PC-9 (cell line): Measurements from ENCODE around the gene ID1. TPM values are rescaled to one million over a fixed set of nuclear protein-coding genes. Genes with fewer than 3 reads are reported as not detected.

ENCODE experiments used
- BruUV-seq: library from RNA; stranded (reverse); fragments of 400-500 nt; replicated peaks from 2 replicates; lab custom pipeline; 2021; lab: Mats Ljungman, UMichigan
- CTCF ChIA-PET: fragments of 300-600 bp; sonication (Branson Sonifier 250); formaldehyde crosslinking; loops from one replicate; lab custom pipeline; 2022; ENCODE audit warnings: antibody characterized with exemption; lab: Charles Lee
- POLR2A ChIA-PET: fragments of 300-600 bp; sonication (Branson Sonifier 250); formaldehyde crosslinking; loops from one replicate; lab custom pipeline; 2022; ENCODE audit warnings: antibody characterized with exemption; ENCODE audit not compliant: unreplicated experiment; lab: Charles Lee
- DNase-seq, 2 experiments: peaks; one replicate each; pipeline versions ENCODE4 v3.0.0 to v3.0.0-alpha.2; 2015 to 2022; ENCODE audit warnings: mixed read lengths in 1 of 2
- H2AFZ ChIP-seq: fragments of 200-600 bp; sonication (generic); 2 replicates; pipeline ENCODE4 v1.8.1; 2017; ENCODE audit warnings: antibody characterized with exemption
- H3F3A ChIP-seq: fragments of 200-600 bp; sonication (generic); 2 replicates; pipeline ENCODE4 v1.8.1; 2017; ENCODE audit warnings: antibody characterized with exemption, mild to moderate bottlenecking, low read depth; ENCODE audit not compliant: insufficient read depth
- H3K27ac ChIP-seq: fragments of 200-600 bp; sonication (generic); 2 replicates; pipeline ENCODE4 v1.6.1; 2016; ENCODE audit warnings: mixed run types
- H3K27me3 ChIP-seq: fragments of 200-600 bp; sonication (generic); 2 replicates; pipeline ENCODE4 v1.6.1; 2016; ENCODE audit warnings: low read depth, mixed run types; ENCODE audit not compliant: insufficient read depth
- H3K36me3 ChIP-seq: fragments of 200-600 bp; sonication (generic); 2 replicates; pipeline ENCODE4 v1.6.1; 2016; ENCODE audit warnings: low read depth, mixed run types
- H3K4me1 ChIP-seq: fragments of 200-600 bp; sonication (generic); replicated peaks from 2 replicates; pipeline ENCODE4 v1.6.1; 2016; ENCODE audit warnings: mixed run types; ENCODE audit not compliant: insufficient read depth
- H3K4me2 ChIP-seq: fragments of 200-600 bp; sonication (generic); 2 replicates; pipeline ENCODE4 v1.6.1; 2017; ENCODE audit warnings: mixed run types
- H3K4me3 ChIP-seq: fragments of 200-600 bp; sonication (generic); 2 replicates; pipeline ENCODE4 v1.6.1; 2016; ENCODE audit warnings: mixed run types
- H3K79me2 ChIP-seq: fragments of 200-600 bp; sonication (generic); 2 replicates; pipeline ENCODE4 v1.6.1; 2017; ENCODE audit warnings: low read depth, mixed run types
- H3K9me2 ChIP-seq: fragments of 200-600 bp; sonication (generic); 2 replicates; pipeline ENCODE4 v1.8.1; 2017; ENCODE audit warnings: mild to moderate bottlenecking; ENCODE audit not compliant: insufficient read depth
- H3K9me3 ChIP-seq: fragments of 200-600 bp; sonication (generic); 2 replicates; pipeline ENCODE4 v1.8.1; 2016; ENCODE audit warnings: low read depth; ENCODE audit not compliant: insufficient read depth
- H4K20me1 ChIP-seq: fragments of 200-600 bp; sonication (generic); 2 replicates; pipeline ENCODE4 v1.8.1; 2017; ENCODE audit not compliant: insufficient read depth
- CTCF ChIP-seq: fragments of 200-600 bp; sonication (generic); conservative IDR thresholded peaks from 2 replicates; pipeline ENCODE4 v1.6.1; 2017; ENCODE audit warnings: mixed run types, antibody characterized with exemption, mild to moderate bottlenecking, moderate library complexity
- EZH2 ChIP-seq: fragments of 200-600 bp; sonication (generic); IDR thresholded peaks from 2 replicates; pipeline ENCODE4 v1.8.0; 2017; ENCODE audit warnings: antibody characterized with exemption, low read depth
- intact Hi-C: fragments of 100-400 bp; cut with micrococcal nuclease; formaldehyde crosslinking; loops from one replicate; pipeline ENCODE4 v1.10.0; 2022; ENCODE audit not compliant: unreplicated experiment
- total RNA-seq: library from RNA; stranded (reverse); gene quantifications from 2 replicates; pipeline ENCODE4 v1.2.3, GENCODE V29; 2021

ID1 gene
- total RNA-seq, 1 experiment from 2014 or later, result 74.4 TPM

GRCh38 chr20:31566658-31567379 is 38.3 kb upstream of the ID1 start:
- Histone ChIP-seq H3K36me3 (peaks cover 40% of the 10 kb centered on the region), H3K9me3 (no peaks in the 10 kb centered on the region), H3K4me2 (peak overlapping the region; percentile 84), H3K79me2 (peaks cover 26% of the 10 kb centered on the region; the same call in 1 of the 2 replicates), H3K27ac (peak overlapping the region; percentile 99), H3F3A (peaks cover 67% of the 10 kb centered on the region), H4K20me1 (no peaks in the 10 kb centered on the region), H3K27me3 (no peaks in the 10 kb centered on the region), H2AFZ (no peak overlapping the region), H3K4me1 (peaks cover 83% of the 10 kb centered on the region), H3K9me2 (no peaks in the 10 kb centered on the region), H3K4me3 (peak overlapping the region; percentile 47; the same call in 1 of the 2 replicates)
- peak; percentile 95 to 99 for DNase-seq
- ChIA-PET CTCF (interaction anchor here (0.6 to 18.7 kb wide), 12 partner anchors 8 to 1763 kb away, joined by 3 to 407 read pairs (median 5); partner anchors contain the start of gene ID1), POLR2A (interaction anchor here (0.7 to 3.7 kb wide), 13 partner anchors 21 to 172 kb away, joined by 3 to 81 read pairs (median 8); partner anchors contain the start of genes ID1 and TPX2)
- intact Hi-C loops, result loop anchor here (1.0 to 5.0 kb wide), 5 partner anchors 26 to 270 kb away; partner anchors contain the start of gene HM13
- TF ChIP-seq CTCF (0 out of 2 replicates have a peak, but pooled peaks have one; percentile 47), EZH2 (no peak)
- BruUV-seq, result no TSS peak

GRCh38 chr20:31567380-31567720 is 37.7 kb upstream of the ID1 start:
- Histone ChIP-seq H3K4me2 (peak overlapping the region; percentile 84), H3K9me2 (no peaks in the 10 kb centered on the region), H3K4me3 (peak overlapping the region; percentile 47; the same call in 1 of the 2 replicates), H3F3A (peaks cover 67% of the 10 kb centered on the region), H3K4me1 (peaks cover 83% of the 10 kb centered on the region), H3K27ac (peak overlapping the region; percentile 99), H3K27me3 (no peaks in the 10 kb centered on the region), H3K9me3 (no peaks in the 10 kb centered on the region), H3K36me3 (peaks cover 34% of the 10 kb centered on the region), H4K20me1 (no peaks in the 10 kb centered on the region), H2AFZ (no peak overlapping the region), H3K79me2 (peaks cover 21% of the 10 kb centered on the region; the same call in 1 of the 2 replicates)
- no peak; the same call in 1 of the 2 replicates for TF ChIP-seq CTCF
- TF ChIP-seq EZH2, result no peak
- CTCF ChIA-PET, result interaction anchor here (0.6 to 18.7 kb wide), 12 partner anchors 9 to 1763 kb away, joined by 3 to 407 read pairs (median 5); partner anchors contain the start of gene ID1
- intact Hi-C loops, result loop anchor here (1.0 to 5.0 kb wide), 5 partner anchors 26 to 270 kb away; partner anchors contain the start of gene HM13
- DNase-seq, result no peak
- POLR2A ChIA-PET, result interaction anchor here (0.7 to 3.7 kb wide), 13 partner anchors 22 to 172 kb away, joined by 3 to 81 read pairs (median 8); partner anchors contain the start of genes ID1 and TPX2
- BruUV-seq, result no TSS peak

- CTCF ChIA-PET, result interaction anchor here (1.6 to 18.7 kb wide), 3 partner anchors 11 to 42 kb away, joined by 13 to 407 read pairs (median 17); no protein-coding TSS in a partner anchor
- POLR2A ChIA-PET, result interaction anchor here (0.6 to 3.7 kb wide), 4 partner anchors 35 to 156 kb away, joined by 3 to 81 read pairs (median 7); partner anchors contain the start of gene ID1
These were observed 36.9 kb upstream of the ID1 start for GRCh38 chr20:31568041-31568731.

More at GRCh38 chr20:31568041-31568731, 36.9 kb upstream of the ID1 start:
- H3K27me3 ChIP-seq, result no peaks in the 10 kb centered on the region
- no peaks in the 10 kb centered on the region for H3K9me3 ChIP-seq
- H3K4me3 ChIP-seq, result no peak overlapping the region
- H3K4me1 ChIP-seq, result peaks cover 78% of the 10 kb centered on the region
- peaks cover 19% of the 10 kb centered on the region; the same call in 1 of the 2 replicates for H3K79me2 ChIP-seq
- intact Hi-C loops, result loop anchor here (5.0 kb wide), 1 partner anchor 269 kb away; no protein-coding TSS in a partner anchor
- BruUV-seq, result no TSS peak
- no peaks in the 10 kb centered on the region for H4K20me1 ChIP-seq
- peak overlapping the region; percentile 84 for H3K4me2 ChIP-seq
- peak in 1 of 2 experiments; percentile 41 for DNase-seq
- peaks cover 28% of the 10 kb centered on the region for H3K36me3 ChIP-seq
- no peak overlapping the region for H2AFZ ChIP-seq
- TF ChIP-seq EZH2, result no peak
- no peak for TF ChIP-seq CTCF
- no peaks in the 10 kb centered on the region for H3K9me2 ChIP-seq
- peaks cover 70% of the 10 kb centered on the region for H3F3A ChIP-seq
- H3K27ac ChIP-seq, result peak overlapping the region; percentile 99
